Endothelial cell of umbilical vein (primary cell): ENCODE results near the gene C5orf15. TPM values are rescaled to one million over a fixed set of nuclear protein-coding genes. Genes with fewer than 3 reads are reported as not detected.

Experiments used
- BruUV-seq: library from RNA; stranded (reverse); fragments of 400-500 nt; replicated peaks from 2 replicates; lab custom pipeline; 2021; lab: Mats Ljungman, UMichigan
- CTCF ChIA-PET: fragments of 300-600, 350-600 bp; sonication (Branson Sonifier 250); formaldehyde crosslinking; loops from one replicate; lab custom pipeline; 2021; ENCODE audit warnings: antibody characterized with exemption, inconsistent platforms; lab: Charles Lee
- POLR2A ChIA-PET: fragments of 300-600, 350-600 bp; sonication (Branson Sonifier 250); formaldehyde crosslinking; loops from one replicate; lab custom pipeline; 2021; ENCODE audit warnings: antibody characterized with exemption, inconsistent platforms; lab: Charles Lee
- DNase-seq: peaks from one replicate; pipeline ENCODE4 v3.0.0-alpha.2; 2011; ENCODE audit warnings: low read depth, low spot score
- FAIRE-seq: peaks from 2 replicates; lab custom pipeline; 2011; peaks lifted over from hg19 to GRCh38; lab: Jason Lieb, UNC
- H2AFZ ChIP-seq: 2 replicates; pipeline ENCODE4 v1.6.0; 2012; ENCODE audit warnings: low read depth, low read length, control low read depth, inconsistent platforms
- H3K27ac ChIP-seq: 2 replicates; pipeline ENCODE4 v1.5.1; 2011; ENCODE audit warnings: low read depth, mild to moderate bottlenecking, control low read depth, low read length, moderate library complexity; ENCODE audit not compliant: insufficient read depth
- H3K27me3 ChIP-seq, 2 experiments: 2 replicates each; pipeline versions ENCODE4 v1.6.0 to v1.6.1; 2011; ENCODE audit warnings: low read length in 2 of 2, mixed read lengths in 1 of 2; ENCODE audit not compliant: control insufficient read depth in 2 of 2, insufficient read depth in 2 of 2
- H3K36me3 ChIP-seq, 2 experiments: 2 replicates in 1 of 2; 3 replicates in 1 of 2; pipeline ENCODE4 v1.5.1; 2011; ENCODE audit warnings: low read length in 2 of 2, mild to moderate bottlenecking in 1 of 2, moderate library complexity in 1 of 2; ENCODE audit not compliant: control insufficient read depth in 2 of 2, insufficient read depth in 2 of 2; ENCODE audit errors: extremely low read depth in 1 of 2
- H3K4me1 ChIP-seq: 3 replicates; pipeline ENCODE4 v1.5.1; 2011; ENCODE audit warnings: mild to moderate bottlenecking, low read length; ENCODE audit not compliant: control insufficient read depth, insufficient read depth; ENCODE audit errors: extremely low read depth
- H3K4me2 ChIP-seq: 2 replicates; pipeline ENCODE4 v1.6.1; 2011; ENCODE audit warnings: low read length, control low read depth, mixed read lengths; ENCODE audit not compliant: insufficient read depth
- H3K4me3 ChIP-seq, 3 experiments: fragments of 200-600 bp in 1 of 3; sonication (generic), shearing (Covaris generic) in 1 of 3; replicated peaks in 1 of 3; 2 replicates each; pipeline ENCODE4 v1.5.1; 2011 to 2016; ENCODE audit warnings: control low read depth in 3 of 3, low read length in 3 of 3, mild to moderate bottlenecking in 2 of 3, inconsistent platforms in 1 of 3, low read depth in 1 of 3, moderate library complexity in 1 of 3; ENCODE audit not compliant: insufficient read depth in 1 of 3
- H3K79me2 ChIP-seq: 2 replicates; pipeline ENCODE4 v1.6.0; 2012; ENCODE audit warnings: low read length, inconsistent platforms; ENCODE audit not compliant: control insufficient read depth, insufficient read depth
- H3K9ac ChIP-seq: replicated peaks from 2 replicates; pipeline ENCODE3; 2011; ENCODE audit warnings: low read length, control low read depth; ENCODE audit not compliant: insufficient read depth; ENCODE audit errors: extremely low read depth
- H3K9me1 ChIP-seq: replicated peaks from 3 replicates; pipeline ENCODE4 v1.6.0; 2011; ENCODE audit warnings: mild to moderate bottlenecking, low read length; ENCODE audit not compliant: control insufficient read depth, insufficient read depth; ENCODE audit errors: extremely low read depth
- H3K9me3 ChIP-seq: replicated peaks from 2 replicates; pipeline ENCODE4 v1.5.1; 2012; ENCODE audit warnings: low read length, inconsistent platforms; ENCODE audit not compliant: control insufficient read depth, insufficient read depth
- H4K20me1 ChIP-seq: replicated peaks from 2 replicates; pipeline ENCODE3; 2011; ENCODE audit warnings: mild to moderate bottlenecking, low read length; ENCODE audit not compliant: control insufficient read depth, insufficient read depth; ENCODE audit errors: extremely low read depth
- CTCF ChIP-seq, 2 donors: IDR thresholded peaks; 1 replicate in 1 of 2; 2 replicates in 1 of 2; pipeline ENCODE4 v1.5.1; 2011; ENCODE audit warnings: low read length in 2 of 2, mild to moderate bottlenecking in 2 of 2, moderate library complexity in 2 of 2, control low read depth in 1 of 2, inconsistent platforms in 1 of 2, low read depth in 1 of 2; ENCODE audit not compliant: insufficient read depth in 1 of 2; ENCODE audit errors: extremely low read depth in 1 of 2
- EZH2 ChIP-seq: IDR thresholded peaks from 2 replicates; pipeline ENCODE4 v1.6.1; 2012; ENCODE audit warnings: borderline replicate concordance, low read depth, mild to moderate bottlenecking, moderate library complexity, low read length, inconsistent platforms; ENCODE audit not compliant: severe bottlenecking
- FOS ChIP-seq: IDR thresholded peaks from 2 replicates; pipeline ENCODE4 v1.6.1; 2011; ENCODE audit warnings: mild to moderate bottlenecking, low read length, moderate library complexity, borderline replicate concordance; ENCODE audit not compliant: insufficient read depth
- GATA2 ChIP-seq: IDR thresholded peaks from 2 replicates; pipeline ENCODE4 v1.7.0; 2011; ENCODE audit warnings: low read depth, mild to moderate bottlenecking, moderate library complexity, mixed read lengths, low read length; ENCODE audit not compliant: insufficient read length, insufficient read depth
- JUN ChIP-seq: IDR thresholded peaks from 2 replicates; pipeline ENCODE4 v1.6.1; 2011; ENCODE audit warnings: borderline replicate concordance, low read depth; ENCODE audit not compliant: insufficient read length, insufficient read depth
- MAX ChIP-seq: IDR thresholded peaks from 2 replicates; pipeline ENCODE4 v1.6.1; 2011; ENCODE audit not compliant: insufficient read depth, insufficient read length
- MYC ChIP-seq: IDR thresholded peaks from one replicate; pipeline ENCODE4 v1.6.1; 2011; ENCODE audit warnings: mild to moderate bottlenecking, low read depth, low read length
- POLR2A ChIP-seq: IDR thresholded peaks from 2 replicates; pipeline ENCODE4 v1.6.1; 2012; ENCODE audit warnings: low read depth, mild to moderate bottlenecking, control low read depth, low read length
- POLR2AphosphoS5 ChIP-seq: IDR thresholded peaks from 2 replicates; pipeline ENCODE4 v1.6.1; 2012; ENCODE audit warnings: low read depth, mild to moderate bottlenecking, control low read depth, low read length, moderate library complexity; ENCODE audit not compliant: insufficient read depth
- dilution Hi-C: fragments of 300-500 bp; cut with MboI; formaldehyde crosslinking; loops from one replicate; pipeline ENCODE4 v1.15.0; 2019; ENCODE audit warnings: low sequenced_read_pairs; ENCODE audit not compliant: extremely low pct_ligation_motif_present
- intact Hi-C: fragments of 100-400 bp; cut with micrococcal nuclease; formaldehyde crosslinking; loops from one replicate; pipeline ENCODE4 v1.10.0; 2022
- polyA plus RNA-seq, 4 experiments: library from polyadenylated mRNA; depleted of rRNA in 3 of 4; stranded (reverse) in 3 of 4; unstranded in 1 of 4; fragments of >200 nt; gene quantifications; 2 replicates each; pipeline versions ENCODE4 v1.2.1 to v1.2.3, GENCODE V29; 2011 to 2012; ENCODE audit warnings: missing spikeins in 1 of 4
- total RNA-seq: library from RNA; stranded (reverse); gene quantifications from 2 replicates; pipeline ENCODE4 v1.2.3, GENCODE V29; 2021

Gene C5orf15
- total and polyA plus RNA-seq, 2 donors (not counting 3 experiments of a cell fraction or from before 2014, with no cell fraction given) = 25.3 to 45.4 TPM

GRCh38 chr5:133916914-133917313 is 51.5 kb downstream of the C5orf15 start:
- no peak overlapping the region for H3K4me2 ChIP-seq
- TF ChIP-seq CTCF (IDR thresholded peaks at IDR 0.05; ENCODE audit: extremely low read depth in 1 of 2, insufficient read depth in 1 of 2, low read depth in 1 of 2, low read length in 2 of 2) (no peak), MAX (no peak), POLR2AphosphoS5 (no peak), GATA2 (no peak), EZH2 (no peak), JUN (no peak), FOS (no peak), MYC (no peak), POLR2A (no peak)
- H4K20me1 ChIP-seq = no peaks in the 10 kb centered on the region
- no peak overlapping the region for H3K9ac ChIP-seq
- H3K79me2 ChIP-seq = no peaks in the 10 kb centered on the region
- H3K27me3 ChIP-seq = peaks cover 0 to 2% of the 10 kb centered on the region in 2 experiments
- no peaks in the 10 kb centered on the region for H3K9me3 ChIP-seq
- dilution Hi-C loops (no loop called here), intact Hi-C loops (no loop called here)
- H3K4me1 ChIP-seq = no peaks in the 10 kb centered on the region
- no peak overlapping the region for H3K27ac ChIP-seq
- ChIA-PET CTCF (no interaction called here), POLR2A (no interaction called here)
- FAIRE-seq = no peak
- H2AFZ ChIP-seq = no peak overlapping the region
- H3K9me1 ChIP-seq = no peaks in the 10 kb centered on the region
- BruUV-seq = no TSS peak
- H3K4me3 ChIP-seq = no peak overlapping the region
- no peak for DNase-seq
- no peaks in the 10 kb centered on the region for H3K36me3 ChIP-seq
